ENCODE measurements around the gene NMRK2. TPM values are rescaled to one million over a fixed set of nuclear protein-coding genes. Genes with fewer than 3 reads are reported as not detected.
A peak's percentile ranks its signal among the peaks of the same experiment; 100 is the strongest.
"Not testable (repeated sequence)": the region's sequence is repeated elsewhere in the genome, so short reads cannot be mapped to it uniquely, and the experiment has no call there.

The NMRK2 gene
- total RNA-seq, 4 donors from 2014 or later = 0.69 to 8.6 (median 7.3) TPM; not detected in 1

DNA sequence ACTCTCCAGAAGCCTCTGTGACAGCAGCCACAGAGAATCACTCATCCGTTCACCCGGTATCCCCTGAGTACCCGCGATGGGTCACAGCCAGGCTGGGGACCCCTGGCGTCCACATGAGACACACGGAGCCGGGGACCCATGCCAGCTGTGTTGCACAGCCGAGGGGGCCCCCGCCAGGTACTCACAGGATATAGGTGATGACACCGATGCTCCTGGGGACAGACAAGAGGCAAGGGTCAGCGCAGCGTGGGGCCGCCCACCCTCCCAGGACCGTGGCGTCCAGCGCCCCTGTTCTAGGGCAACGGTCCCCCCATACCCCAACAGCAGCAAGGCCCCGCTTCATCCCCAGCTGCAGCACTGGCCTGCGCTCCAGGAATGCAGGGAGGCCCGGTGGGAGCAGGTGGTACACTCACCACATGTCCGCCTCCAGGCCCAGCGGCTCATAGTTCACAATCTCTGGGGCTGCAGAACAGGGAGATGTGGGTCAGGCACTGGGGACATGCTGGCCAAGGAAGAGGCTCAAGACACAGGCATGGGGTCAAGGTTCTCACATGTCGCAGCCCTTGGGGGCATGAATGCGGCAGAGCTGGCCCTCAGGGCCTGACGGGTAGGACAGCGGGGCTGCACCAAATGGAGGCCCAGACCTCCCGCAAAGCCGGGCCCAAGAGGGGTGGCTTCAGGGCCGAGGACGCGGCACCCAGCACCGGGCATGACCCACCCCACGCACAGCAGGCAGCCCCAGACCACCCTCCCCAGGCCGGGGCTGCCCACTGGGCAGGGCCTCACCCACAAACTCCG, 30.8 kb downstream of the NMRK2 start:
- Histone ChIP-seq H3K4me3 (no peak overlapping the region), H3K9me3 (no peaks in the 10 kb centered on the region), H3K4me1 (peaks cover 0 to 56% (median 24%) of the 10 kb centered on the region in 3 donors), H3K27me3 (no peaks in the 10 kb centered on the region), H3K36me3 (peaks cover 0 to 96% of the 10 kb centered on the region in 2 donors), H3K27ac (peak overlapping the region in 3 of 4 donors; percentile 98 to 100 (median 99))
- TF ChIP-seq, protein P1, sequence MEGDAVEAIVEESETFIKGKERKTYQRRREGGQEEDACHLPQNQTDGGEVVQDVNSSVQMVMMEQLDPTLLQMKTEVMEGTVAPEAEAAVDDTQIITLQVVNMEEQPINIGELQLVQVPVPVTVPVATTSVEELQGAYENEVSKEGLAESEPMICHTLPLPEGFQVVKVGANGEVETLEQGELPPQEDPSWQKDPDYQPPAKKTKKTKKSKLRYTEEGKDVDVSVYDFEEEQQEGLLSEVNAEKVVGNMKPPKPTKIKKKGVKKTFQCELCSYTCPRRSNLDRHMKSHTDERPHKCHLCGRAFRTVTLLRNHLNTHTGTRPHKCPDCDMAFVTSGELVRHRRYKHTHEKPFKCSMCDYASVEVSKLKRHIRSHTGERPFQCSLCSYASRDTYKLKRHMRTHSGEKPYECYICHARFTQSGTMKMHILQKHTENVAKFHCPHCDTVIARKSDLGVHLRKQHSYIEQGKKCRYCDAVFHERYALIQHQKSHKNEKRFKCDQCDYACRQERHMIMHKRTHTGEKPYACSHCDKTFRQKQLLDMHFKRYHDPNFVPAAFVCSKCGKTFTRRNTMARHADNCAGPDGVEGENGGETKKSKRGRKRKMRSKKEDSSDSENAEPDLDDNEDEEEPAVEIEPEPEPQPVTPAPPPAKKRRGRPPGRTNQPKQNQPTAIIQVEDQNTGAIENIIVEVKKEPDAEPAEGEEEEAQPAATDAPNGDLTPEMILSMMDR (IDR thresholded peaks at IDR 0.05) = no peak
- no peak for TF ChIP-seq EP300 (IDR thresholded peaks at IDR 0.05)
- TF ChIP-seq POLR2A (IDR thresholded peaks at IDR 0.05) = no peak
- no peak for TF ChIP-seq POLR2AphosphoS5 (IDR thresholded peaks at IDR 0.05)
- 60% methylated on average over 1 of the region's 35 CpGs; no CpG with 5 or more reads in 1 of the 2 donors for WGBS, 2 donors (ENCODE audit: low coverage in 1 of 2)
- no peak for ATAC-seq

DNA sequence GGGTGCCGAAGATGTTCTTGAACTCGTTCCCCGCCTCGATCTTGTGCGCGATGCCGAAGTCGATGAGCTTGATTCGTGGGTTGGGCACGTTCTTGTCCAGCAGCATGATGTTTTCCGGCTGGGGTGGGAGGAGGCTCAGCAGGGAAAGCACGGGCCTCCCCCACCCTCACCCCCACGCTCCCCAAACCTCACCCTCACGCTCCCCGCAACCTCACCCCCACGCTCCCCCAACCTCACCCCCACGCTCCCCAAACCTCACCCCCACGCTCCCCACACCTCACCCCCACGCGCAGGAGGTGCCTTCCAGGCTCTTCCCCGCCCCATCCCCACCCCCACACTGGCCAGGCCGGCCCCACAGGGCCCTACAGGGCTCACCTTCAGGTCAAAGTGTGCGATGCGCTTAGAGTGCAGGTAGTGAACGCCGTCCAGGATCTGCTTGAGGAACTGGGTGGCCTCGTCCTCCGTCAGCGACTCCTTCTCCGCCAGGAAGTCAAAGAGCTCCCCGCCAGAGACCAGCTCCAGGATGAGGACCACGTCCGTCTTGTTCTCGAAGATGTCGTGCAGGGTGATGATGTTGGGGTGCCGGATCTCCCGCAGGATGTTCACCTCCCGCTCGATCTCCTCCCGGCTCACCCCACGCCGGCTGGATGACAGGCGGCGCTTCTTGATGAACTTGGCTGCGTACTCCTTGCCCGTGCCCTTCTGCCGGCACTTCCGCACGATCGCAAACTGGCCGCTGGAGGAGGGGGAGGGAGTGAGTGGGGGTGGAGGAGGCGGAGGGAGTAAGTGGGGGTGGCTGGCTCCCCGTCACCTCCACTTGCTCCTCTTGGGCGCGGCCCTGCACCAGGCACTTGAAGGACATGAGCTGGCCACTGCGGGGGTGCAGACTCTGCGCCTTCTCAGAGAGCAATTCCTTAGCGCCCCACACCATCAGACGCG, 31.7 kb downstream of the NMRK2 start:
- Histone ChIP-seq H3K4me3 (no peak overlapping the region), H3K27me3 (no peaks in the 10 kb centered on the region), H3K9me3 (no peaks in the 10 kb centered on the region), H3K4me1 (peaks cover 0 to 64% (median 27%) of the 10 kb centered on the region in 3 donors), H3K36me3 (peaks cover 0 to 87% of the 10 kb centered on the region in 2 donors), H3K27ac (peak overlapping the region in 3 of 4 donors; percentile 98 to 100 (median 99))
- ATAC-seq = no peak
- WGBS, 2 donors (ENCODE audit: low coverage in 1 of 2) = no CpG with 5 or more reads among the region's 60 CpGs
- TF ChIP-seq POLR2A (IDR thresholded peaks at IDR 0.05) = no peak
- TF ChIP-seq EP300 (IDR thresholded peaks at IDR 0.05) = no peak
- TF ChIP-seq, protein P1 (IDR thresholded peaks at IDR 0.05) = no peak

DNA sequence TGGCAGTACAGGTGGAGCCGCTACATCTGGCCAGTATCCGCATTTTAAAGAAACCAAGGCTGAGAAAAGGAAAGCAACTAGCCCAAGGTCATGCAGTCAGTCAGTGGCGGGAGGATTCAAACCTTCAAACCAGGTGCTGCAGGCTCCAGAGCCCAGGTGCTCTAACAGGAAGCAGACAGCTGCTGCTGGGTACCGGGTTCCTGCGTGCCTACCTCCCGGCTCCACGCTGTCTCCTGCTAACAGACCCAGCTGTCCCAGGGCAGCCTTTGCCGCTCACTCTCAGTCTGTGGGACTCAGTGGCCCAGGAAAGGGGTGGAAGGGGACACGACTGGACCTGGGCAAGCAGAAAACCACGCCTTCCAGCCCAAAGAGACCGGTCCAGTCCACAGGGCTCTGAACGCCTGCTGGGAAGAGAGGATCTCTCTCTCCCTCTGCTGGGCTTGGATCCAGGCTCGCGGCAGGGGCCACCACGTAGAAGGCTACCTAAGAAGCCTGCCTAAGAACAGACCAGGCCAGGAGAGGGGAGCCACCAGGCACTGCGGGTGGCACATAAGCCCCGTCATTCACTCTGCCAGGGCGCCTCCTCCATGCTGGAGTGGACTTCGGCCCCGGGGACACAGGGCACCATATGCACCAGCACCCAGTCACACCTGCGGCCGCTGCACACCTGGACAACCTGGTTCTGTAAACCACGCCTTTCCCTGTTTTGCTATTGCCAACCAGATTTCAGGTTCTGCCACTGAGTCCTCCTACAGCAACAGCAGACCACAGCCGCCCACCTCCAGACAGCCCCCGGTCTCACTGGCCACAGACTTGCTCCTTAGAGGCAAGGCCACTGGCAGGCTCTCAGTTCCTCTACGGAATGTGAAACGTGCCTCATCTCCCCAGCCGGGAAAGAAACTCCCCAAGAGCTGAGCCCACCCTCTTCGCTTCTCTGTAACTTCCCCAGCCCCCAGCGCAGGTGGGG, 33.5 kb downstream of the NMRK2 start:
- peak overlapping the region in 1 of 2 donors; percentile 100 for H3K4me3 ChIP-seq
- H3K4me1 ChIP-seq = peaks cover 0 to 76% (median 33%) of the 10 kb centered on the region in 3 donors
- TF ChIP-seq POLR2AphosphoS5 (IDR thresholded peaks at IDR 0.05) = no peak
- TF ChIP-seq POLR2A (IDR thresholded peaks at IDR 0.05) = peak in 1 of 2 donors; percentile 12
- TF ChIP-seq, protein P1 (IDR thresholded peaks at IDR 0.05) = peak in 2 of 4 experiments; percentile 14 to 30
- H3K27me3 ChIP-seq = no peaks in the 10 kb centered on the region
- peaks cover 0 to 69% of the 10 kb centered on the region in 2 donors for H3K36me3 ChIP-seq
- peak overlapping the region; percentile 91 to 100 (median 98) for H3K27ac ChIP-seq
- WGBS, 2 donors (ENCODE audit: low coverage in 1 of 2) = 39 to 66% methylated on average over 5 to 13 of the region's 30 CpGs
- no peak for ATAC-seq
- H3K9me3 ChIP-seq = no peaks in the 10 kb centered on the region

DNA sequence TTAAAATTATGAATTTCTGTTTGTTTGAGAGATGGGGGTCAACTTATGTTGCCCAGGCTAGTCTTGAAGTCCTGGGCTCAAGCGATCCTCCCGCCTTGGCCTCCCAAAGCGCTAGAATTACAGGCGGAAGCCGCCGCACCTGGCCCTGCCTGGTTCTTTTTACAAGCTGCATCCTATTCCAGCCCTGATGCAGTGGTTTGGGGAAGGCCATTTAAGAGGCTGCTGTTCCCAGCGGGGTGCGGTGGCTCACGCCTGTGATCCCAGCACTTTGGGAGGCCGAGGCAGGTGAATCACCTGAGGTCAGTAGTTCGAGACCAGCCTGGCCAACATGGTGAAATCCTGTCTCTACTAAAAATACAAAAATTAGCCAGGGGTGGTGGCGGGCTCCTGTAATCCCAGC, 35.1 kb downstream of the NMRK2 start:
- not testable (repeated sequence) for ATAC-seq, H3K27me3 ChIP-seq, H3K9me3 ChIP-seq
- H3K4me3 ChIP-seq = peak overlapping the region in 1 of 2 donors; percentile 100
- H3K27ac ChIP-seq = peak overlapping the region; percentile 91 to 100 (median 98)
- 70 to 71% methylated on average over 6 to 7 of the region's 12 CpGs for WGBS, 2 donors (ENCODE audit: low coverage in 1 of 2)
- H3K36me3 ChIP-seq = peaks cover 0 to 59% of the 10 kb centered on the region in 2 donors
- peaks cover 0 to 77% (median 33%) of the 10 kb centered on the region in 3 donors for H3K4me1 ChIP-seq

Measured in gastroesophageal sphincter (tissue), 4 donors.